Left lung (tissue), 10 donors: ENCODE results near the gene BMAL1. TPM values are rescaled to one million over a fixed set of nuclear protein-coding genes. Genes with fewer than 3 reads are reported as not detected.
"Not testable (repeated sequence)": the region's sequence is repeated elsewhere in the genome, so short reads cannot be mapped to it uniquely, and the experiment has no call there.

ENCODE experiments used
- ATAC-seq: fragments of 200-7000 bp; cut with Tn5 transposase; one replicate; pipeline ENCODE4 v1.9.1; 2020; ENCODE audit warnings: moderate library complexity
- DNase-seq, 4 donors: peaks; one replicate each; pipeline ENCODE4 v3.0.0-alpha.2; 2013 to 2020
- H3K27ac ChIP-seq, 2 donors: fragments of 200-600 bp; sonication (generic) in 1 of 2; one replicate each; pipeline versions ENCODE4 v1.5.0 to v1.8.0; 2020 to 2021
- H3K27me3 ChIP-seq, 2 donors: fragments of 200-600 bp; sonication (generic) in 1 of 2; one replicate each; pipeline versions ENCODE4 v1.5.0 to v1.8.0; 2020 to 2021
- H3K36me3 ChIP-seq, 2 donors: fragments of 200-600 bp; sonication (generic) in 1 of 2; one replicate each; pipeline versions ENCODE4 v1.5.0 to v1.8.0; 2020 to 2021
- H3K4me1 ChIP-seq, 2 donors: fragments of 200-600 bp; one replicate each; pipeline ENCODE4 v1.8.0; 2021
- H3K4me3 ChIP-seq, 2 donors: fragments of 200-600 bp; sonication (generic) in 1 of 2; one replicate each; pipeline versions ENCODE4 v1.5.0 to v1.8.0; 2020 to 2021; ENCODE audit warnings: mild to moderate bottlenecking in 1 of 2
- H3K9me3 ChIP-seq, 2 donors: fragments of 200-600 bp; sonication (generic) in 1 of 2; one replicate each; pipeline versions ENCODE4 v1.5.0 to v1.8.0; 2020 to 2021
- intact Hi-C, 2 donors: fragments of 100-400 bp; cut with DNase I; formaldehyde crosslinking; loops; one replicate each; pipeline versions ENCODE4 v1.11.2 to v1.14.2; 2022
- polyA plus RNA-seq, 6 donors: library from polyadenylated mRNA; unstranded; fragments of 120-200 nt; gene quantifications; one replicate each; pipeline ENCODE4 v1.2.1, GENCODE V29; 2013; ENCODE audit not compliant: insufficient read length in 6 of 6
- total RNA-seq, 2 donors: library from RNA; stranded (reverse); fragmentation: NEBNext Ultra II Directional; extraction: Animal tissue kit (Norgen Biotek cat#: 25700); gene quantifications; one replicate each; pipeline ENCODE4 v1.2.1, GENCODE V29; 2021
- TF ChIP-seq, protein P1 (sequence below), 2 donors: fragments of 200-600 bp; sonication (generic) in 1 of 2; IDR thresholded peaks; one replicate each; pipeline versions ENCODE4 v1.5.0 to v1.8.0; 2021; ENCODE audit warnings: antibody characterized with exemption in 2 of 2
- donor health status: DM: no; HTN: yes; CAD: no.
- donor health status: DM: no; HTN: no; CAD: no.

Gene BMAL1
- total and polyA plus RNA-seq, 8 donors, result 10.2 to 31.6 (median 12.5) TPM

DNA sequence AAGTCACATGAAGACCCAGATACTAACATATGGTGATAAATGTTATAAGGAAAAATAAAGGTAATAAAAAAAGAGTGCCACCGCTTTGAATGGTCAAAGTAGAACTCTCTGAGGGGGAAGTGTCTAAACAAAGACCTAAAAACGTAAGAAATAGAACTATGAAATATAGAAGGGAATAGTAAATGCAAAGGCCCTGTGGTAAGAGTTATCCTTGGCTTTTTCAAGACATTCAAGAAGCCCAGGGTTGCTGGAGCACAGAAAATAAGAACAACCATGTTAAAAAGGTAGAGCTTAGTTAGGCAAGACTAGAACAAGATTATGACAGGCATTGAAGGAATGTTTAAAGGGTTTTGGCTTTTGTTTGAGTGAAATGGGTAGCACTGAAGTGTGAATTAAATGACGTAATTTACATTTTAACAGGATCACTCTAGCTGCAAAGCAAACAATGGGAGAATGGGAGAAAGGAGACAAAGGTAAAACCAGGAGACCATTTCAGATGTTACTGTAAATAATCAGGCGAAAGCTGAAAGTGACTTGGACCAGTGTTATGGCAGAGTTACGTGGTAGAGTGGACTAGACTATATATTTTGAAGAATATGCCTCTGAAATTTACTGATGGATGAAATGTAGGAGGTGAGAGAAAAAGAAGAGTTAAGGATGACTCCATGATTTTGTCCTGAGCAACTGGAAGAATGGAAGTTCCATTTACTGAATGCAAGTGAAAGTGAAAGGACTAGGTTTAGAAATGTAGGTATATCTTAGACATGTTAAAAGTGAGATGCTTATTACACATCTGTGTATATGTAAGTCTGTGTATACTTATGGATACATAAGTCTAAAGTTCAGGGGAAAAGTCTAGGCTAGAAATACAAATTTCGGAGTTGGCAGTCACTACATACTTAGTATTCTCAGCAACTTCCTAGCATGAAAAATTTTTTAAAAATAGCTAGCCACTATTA is 156.9 kb downstream of the BMAL1 start:
- H3K36me3 ChIP-seq, result no peaks in the 10 kb centered on the region
- H3K4me3 ChIP-seq, result no peak overlapping the region
- TF ChIP-seq, protein P1, sequence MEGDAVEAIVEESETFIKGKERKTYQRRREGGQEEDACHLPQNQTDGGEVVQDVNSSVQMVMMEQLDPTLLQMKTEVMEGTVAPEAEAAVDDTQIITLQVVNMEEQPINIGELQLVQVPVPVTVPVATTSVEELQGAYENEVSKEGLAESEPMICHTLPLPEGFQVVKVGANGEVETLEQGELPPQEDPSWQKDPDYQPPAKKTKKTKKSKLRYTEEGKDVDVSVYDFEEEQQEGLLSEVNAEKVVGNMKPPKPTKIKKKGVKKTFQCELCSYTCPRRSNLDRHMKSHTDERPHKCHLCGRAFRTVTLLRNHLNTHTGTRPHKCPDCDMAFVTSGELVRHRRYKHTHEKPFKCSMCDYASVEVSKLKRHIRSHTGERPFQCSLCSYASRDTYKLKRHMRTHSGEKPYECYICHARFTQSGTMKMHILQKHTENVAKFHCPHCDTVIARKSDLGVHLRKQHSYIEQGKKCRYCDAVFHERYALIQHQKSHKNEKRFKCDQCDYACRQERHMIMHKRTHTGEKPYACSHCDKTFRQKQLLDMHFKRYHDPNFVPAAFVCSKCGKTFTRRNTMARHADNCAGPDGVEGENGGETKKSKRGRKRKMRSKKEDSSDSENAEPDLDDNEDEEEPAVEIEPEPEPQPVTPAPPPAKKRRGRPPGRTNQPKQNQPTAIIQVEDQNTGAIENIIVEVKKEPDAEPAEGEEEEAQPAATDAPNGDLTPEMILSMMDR (IDR thresholded peaks at IDR 0.05), result no peak
- intact Hi-C loops, result no loop called here
- H3K9me3 ChIP-seq, result no peaks in the 10 kb centered on the region
- DNase-seq, result no peak
- no peaks in the 10 kb centered on the region for H3K27me3 ChIP-seq
- peaks cover 0 to 3% of the 10 kb centered on the region in 2 donors for H3K4me1 ChIP-seq
- peak overlapping the region in 1 of 2 donors; percentile 42 for H3K27ac ChIP-seq
- peak; percentile 80 for ATAC-seq

GRCh38 chr11:13436836-13437235 is 159.2 kb downstream of the BMAL1 start:
- ATAC-seq, DNase-seq, H3K9me3 ChIP-seq, H3K4me3 ChIP-seq, H3K36me3 ChIP-seq, H3K27ac ChIP-seq, intact Hi-C loops, H3K27me3 ChIP-seq: not testable (repeated sequence)
- H3K4me1 ChIP-seq, result peaks cover 0 to 13% of the 10 kb centered on the region in 2 donors

Other genes with a start within 250 kb of the BMAL1 start
- 10 to 100 TPM; 24.8 to 25.9 TPM for gene BTBD10, start 185.4 kb downstream of the BMAL1 start, total RNA-seq
- gene BTBD10, start 185.4 kb downstream of the BMAL1 start, polyA plus RNA-seq, result 10 to 100 TPM; 31.8 to 39.9 (median 36.6) TPM
- not detected for gene PTH, start 218.2 kb downstream of the BMAL1 start, total RNA-seq
- under 1 TPM in 3 of 6 donors, not detected in 3; 0.24 to 0.43 (median 0.32) TPM for gene PTH, start 218.2 kb downstream of the BMAL1 start, polyA plus RNA-seq